Superior temporal gyrus (tissue), 1 donor: ENCODE measurements around the gene CRELD1.
"Not testable (repeated sequence)": the region's sequence is repeated elsewhere in the genome, so short reads cannot be mapped to it uniquely, and the experiment has no call there.

Experiments
- DNase-seq: peaks from one replicate; pipeline ENCODE4 v3.0.0-alpha.2; 2016; ENCODE audit errors: extremely low spot score

The CRELD1 gene

DNA sequence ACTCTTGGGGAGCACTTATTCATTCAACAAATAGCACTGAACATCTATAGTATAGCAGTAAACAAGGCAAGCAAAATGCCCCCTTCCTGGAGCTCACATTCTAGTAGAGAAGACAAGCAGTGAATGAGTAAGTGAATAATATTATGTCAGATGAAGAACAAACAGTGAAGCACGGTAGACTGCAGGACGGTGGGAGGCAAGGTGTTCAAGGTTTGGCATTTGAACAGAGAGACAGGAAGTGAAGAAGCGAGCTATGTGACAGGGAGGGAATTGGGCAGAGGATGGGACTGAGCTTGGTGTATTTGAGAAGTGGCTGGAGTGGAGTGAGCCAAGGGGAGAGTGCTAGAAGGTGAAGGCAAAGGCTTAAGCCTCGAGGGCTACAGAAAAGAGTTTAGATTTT is 1.4 kb downstream of the CRELD1 start:
- DNase-seq, result no peak

DNA sequence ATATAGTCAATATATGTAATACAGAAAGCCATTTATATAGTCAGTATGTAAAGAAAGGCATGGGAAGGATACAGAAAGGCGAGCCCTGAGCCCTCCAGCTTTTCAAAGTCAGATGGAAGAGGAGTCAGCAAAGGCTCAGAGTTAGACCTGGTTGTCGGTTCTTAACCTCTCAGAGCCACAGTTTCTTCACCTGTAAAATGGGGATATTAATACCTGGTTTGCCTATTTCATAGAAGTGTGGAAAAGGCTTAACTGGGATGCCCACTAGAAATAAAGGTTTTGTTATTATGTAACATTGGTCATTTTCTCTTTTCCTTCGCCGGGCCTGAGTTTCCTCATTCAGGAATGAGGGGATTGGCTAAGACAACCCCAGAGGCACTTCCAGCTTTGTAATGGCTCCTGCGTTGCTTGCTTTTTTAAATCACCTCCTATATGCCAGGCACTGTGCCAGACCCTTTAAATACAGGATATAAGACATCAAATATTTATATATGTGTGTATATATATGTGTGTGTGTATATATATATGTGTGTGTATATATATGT is 2.4 kb downstream of the CRELD1 start:
- DNase-seq, result no peak

DNA sequence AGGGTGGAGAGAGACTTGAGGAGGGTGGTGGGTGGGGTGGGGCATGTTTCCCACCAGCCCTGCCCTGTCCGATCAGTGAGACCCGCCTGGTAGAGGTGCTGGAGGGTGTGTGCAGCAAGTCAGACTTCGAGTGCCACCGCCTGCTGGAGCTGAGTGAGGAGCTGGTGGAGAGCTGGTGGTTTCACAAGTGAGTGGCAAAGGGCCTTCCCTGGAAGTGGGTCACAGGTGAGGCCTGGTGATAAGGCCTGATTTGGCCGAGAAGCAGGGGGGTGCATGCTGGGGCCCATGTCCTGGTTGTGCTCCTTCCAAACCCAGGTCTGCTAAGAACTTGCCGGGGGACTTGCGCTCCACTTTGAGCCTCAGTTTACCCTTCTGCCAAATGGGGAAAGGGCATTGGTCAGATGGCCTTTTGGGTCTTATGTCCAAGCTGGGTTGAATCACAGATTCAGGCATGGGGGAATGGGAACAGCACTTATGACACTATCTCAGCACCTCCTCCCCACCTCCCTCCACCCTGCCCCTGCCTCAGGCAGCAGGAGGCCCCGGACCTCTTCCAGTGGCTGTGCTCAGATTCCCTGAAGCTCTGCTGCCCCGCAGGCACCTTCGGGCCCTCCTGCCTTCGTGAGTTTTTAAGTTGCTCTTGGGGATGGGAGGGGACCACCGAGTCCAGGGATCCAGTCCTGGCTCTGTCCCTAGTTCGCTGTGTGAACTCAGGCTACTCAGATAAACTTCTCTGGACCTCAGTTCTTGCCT is 4.0 kb downstream of the CRELD1 start:
- DNase-seq, result no peak

DNA sequence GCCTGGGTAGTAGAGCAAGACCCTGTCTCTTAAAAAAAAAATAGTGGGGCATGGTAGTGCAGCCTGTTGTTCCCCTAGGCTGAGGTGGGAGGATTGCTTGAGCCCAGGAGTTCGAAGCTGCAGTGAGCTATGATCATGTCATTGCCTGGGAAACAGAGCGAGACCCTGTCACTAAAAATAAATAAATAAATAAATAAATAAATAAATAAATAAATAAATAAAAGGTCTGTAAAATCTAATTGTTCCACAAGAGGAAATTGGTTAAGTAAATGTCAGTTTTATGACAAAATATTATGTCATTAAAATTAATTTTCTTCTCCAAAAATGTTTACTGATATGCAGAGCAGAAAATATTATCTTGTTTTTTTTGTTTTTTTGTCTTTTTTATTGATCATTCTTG is 5.3 kb downstream of the CRELD1 start:
- no peak for DNase-seq

GRCh38 chr3:9939906-9940305 is 6.3 kb downstream of the CRELD1 start:
- not testable (repeated sequence) for DNase-seq

GRCh38 chr3:9940746-9941145 is 7.1 kb downstream of the CRELD1 start:
- no peak for DNase-seq

DNA sequence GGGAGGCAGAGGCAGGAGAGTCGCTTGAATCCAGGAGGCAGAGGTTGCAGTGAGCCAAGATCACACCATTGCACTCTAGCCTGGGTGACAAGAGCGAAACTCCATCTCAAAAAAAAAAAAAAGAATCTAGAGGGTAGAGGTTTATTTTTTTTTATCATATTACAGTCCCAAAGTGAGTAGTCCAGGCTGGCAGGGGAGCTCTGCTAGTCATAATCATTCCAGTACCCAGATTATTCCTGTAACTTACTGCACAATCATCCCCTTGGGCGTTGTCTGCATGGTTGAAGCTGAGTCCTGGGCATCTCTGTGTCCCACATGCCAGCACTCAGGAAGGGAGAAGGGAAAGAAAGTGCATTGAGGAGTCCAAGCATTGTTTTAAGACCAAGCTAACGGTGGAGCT is 8.5 kb downstream of the CRELD1 start:
- no peak for DNase-seq

DNA sequence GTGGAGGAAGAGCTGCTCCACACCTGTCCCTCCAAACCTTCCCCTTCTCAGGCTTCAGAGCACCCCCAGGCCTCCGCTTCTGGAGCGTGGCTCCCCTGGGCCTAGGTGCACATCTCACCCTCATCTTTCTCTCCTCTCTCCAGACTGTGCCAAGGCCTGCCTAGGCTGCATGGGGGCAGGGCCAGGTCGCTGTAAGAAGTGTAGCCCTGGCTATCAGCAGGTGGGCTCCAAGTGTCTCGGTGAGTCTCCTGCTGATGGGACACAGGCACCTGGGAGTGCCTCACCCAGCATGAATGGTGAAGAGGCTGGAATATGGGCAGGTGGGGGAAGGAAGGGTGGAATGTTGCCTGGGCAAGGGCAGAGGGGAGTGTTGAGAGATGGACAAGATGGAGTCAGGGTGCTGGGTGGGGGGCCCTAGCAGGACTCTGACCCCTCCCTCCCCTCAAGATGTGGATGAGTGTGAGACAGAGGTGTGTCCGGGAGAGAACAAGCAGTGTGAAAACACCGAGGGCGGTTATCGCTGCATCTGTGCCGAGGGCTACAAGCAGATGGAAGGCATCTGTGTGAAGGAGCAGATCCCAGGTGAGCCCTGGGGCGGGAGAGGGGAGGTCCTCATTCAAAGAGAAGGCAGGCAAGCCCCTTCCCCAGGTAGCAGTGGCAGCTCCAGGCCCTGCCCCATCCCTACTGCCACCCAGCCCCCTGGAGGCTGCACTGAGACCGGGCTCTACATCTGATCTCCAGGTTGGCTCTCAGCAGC is 9.5 kb downstream of the CRELD1 start:
- no peak for DNase-seq

DNA sequence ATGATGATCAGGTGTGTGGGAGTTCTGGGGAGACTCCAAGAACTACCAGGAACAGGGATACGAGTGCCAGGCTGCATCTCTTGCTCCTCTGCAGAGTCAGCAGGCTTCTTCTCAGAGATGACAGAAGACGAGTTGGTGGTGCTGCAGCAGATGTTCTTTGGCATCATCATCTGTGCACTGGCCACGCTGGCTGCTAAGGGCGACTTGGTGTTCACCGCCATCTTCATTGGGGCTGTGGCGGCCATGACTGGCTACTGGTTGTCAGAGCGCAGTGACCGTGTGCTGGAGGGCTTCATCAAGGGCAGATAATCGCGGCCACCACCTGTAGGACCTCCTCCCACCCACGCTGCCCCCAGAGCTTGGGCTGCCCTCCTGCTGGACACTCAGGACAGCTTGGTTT is 10.6 kb downstream of the CRELD1 start:
- DNase-seq, result peak; percentile 37

GRCh38 chr3:9945358-9945757 is 11.7 kb downstream of the CRELD1 start:
- DNase-seq, result no peak

DNA sequence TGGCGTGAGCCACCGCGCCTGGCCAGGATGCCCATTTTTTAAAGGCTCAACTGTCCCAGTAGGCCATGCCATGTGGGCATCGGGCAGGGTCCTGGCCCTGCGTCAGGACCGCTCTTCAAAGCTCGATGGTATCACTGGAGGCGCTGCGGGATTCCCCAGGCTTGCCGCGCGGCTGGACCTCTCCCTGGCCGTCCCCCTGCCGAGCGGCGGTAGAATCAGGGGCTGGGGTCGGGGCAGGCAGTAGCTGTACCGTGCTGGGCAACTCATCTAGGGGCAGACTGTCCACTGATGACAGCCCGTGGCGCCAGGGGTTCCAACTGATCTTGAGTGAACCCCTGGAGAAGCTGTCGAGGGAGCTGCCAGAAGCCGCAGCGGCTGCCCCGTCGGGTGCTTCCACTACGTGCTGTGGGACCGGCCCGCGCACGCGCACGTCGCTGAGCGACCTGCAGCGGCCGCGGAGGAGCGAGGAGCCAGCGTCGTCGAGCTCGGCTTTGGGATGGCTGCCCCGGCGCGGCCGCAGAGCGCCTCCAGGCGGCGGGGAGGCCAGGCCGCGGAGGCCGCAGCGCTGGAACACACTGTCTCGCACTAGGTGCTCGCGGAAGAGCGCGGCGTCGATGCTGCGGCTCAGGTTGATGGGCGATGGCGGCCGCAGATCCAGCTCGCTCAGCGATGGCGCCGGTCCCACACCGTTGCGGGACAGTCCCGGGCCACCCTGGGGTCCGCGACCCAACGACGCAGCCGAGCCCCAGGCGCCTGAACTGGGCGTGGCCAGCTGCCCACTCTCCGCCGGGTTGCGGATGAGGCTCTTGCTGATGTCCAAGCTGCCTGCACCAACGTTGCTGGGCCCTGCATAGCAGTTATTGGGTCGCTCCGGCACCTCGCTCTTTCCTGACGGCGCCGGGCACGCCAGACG is 12.7 kb downstream of the CRELD1 start:
- DNase-seq, result peak; percentile 79

- DNase-seq, result peak; percentile 46
Measured at GRCh38 chr3:9947025-9947995, 13.7 kb downstream of the CRELD1 start.

GRCh38 chr3:9948586-9948985 is 15.0 kb downstream of the CRELD1 start:
- no peak for DNase-seq

GRCh38 chr3:9949115-9949514 is 15.5 kb downstream of the CRELD1 start:
- DNase-seq, result no peak

GRCh38 chr3:9949626-9950025 is 16.0 kb downstream of the CRELD1 start:
- DNase-seq, result no peak

- DNase-seq, result no peak
Measured at GRCh38 chr3:9951126-9951525, 17.5 kb downstream of the CRELD1 start.

DNA sequence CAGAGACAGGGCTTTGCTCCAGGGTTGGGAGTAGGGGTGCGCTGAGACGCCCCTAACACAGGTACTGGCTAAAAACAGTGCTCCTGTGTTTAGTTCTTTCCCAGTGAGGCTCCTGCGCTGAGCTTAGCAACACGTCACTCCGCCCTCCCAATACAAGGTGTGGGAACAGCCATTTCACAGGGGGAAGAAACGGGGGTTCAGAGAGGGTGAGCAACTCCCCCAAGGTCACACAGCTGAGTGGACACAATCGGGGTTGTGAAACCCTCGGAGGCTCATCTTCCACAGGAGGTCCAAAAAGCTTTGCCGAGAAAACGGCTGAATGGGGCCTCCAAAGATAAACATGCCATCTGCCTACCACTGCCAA is 17.9 kb downstream of the CRELD1 start:
- peak; percentile 24 for DNase-seq

GRCh38 chr3:9951962-9952805 is 18.6 kb downstream of the CRELD1 start, which contains the start of gene PRRT3:
PRRT3 (minus strand) TSS chr3:9952408; CDS start chr3:9950115, 2,293 bp downstream.
- peak; percentile 49 for DNase-seq

DNA sequence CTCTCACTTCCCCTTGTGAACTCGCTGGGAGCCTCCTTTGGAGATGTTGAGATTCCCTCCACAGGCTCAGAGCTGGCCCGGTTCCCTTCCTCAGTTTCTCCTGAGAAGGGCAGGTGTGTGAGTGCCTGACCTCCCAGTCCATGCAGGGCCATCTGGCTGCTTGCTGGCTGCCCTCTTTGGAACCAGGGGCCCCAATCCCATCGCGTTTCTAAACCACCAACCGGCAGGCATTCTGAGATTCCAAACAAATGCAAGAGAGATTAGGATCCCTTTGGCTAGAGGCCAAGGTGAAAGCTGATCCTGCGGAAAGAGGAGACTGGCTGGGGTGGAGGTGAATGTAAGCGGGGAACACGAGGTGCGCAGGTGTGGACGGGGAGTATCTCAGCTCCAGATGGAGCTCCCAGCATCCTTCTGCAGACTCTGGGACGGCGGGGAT is 21.5 kb downstream of the CRELD1 start:
- no peak for DNase-seq
